Cardiac atrium fibroblast (primary cell): ENCODE results near the gene SNURF. TPM values are rescaled to one million over a fixed set of nuclear protein-coding genes. Genes with fewer than 3 reads are reported as not detected.

Experiments used
- total RNA-seq: library from RNA; depleted of rRNA; stranded (reverse); fragments of >200 nt; gene quantifications from 2 replicates; pipeline ENCODE4 v1.2.3, GENCODE V29; 2015

The SNURF gene
- total RNA-seq = 2.5 and 21.7 TPM in 2 replicates

GRCh38 chr15:24954783-24955530 lies at the start of gene SNURF, which contains the start of gene SNRPN:
SNURF (plus strand) TSS chr15:24954987; CDS start chr15:24955049, 62 bp downstream.
SNRPN (plus strand) TSS chr15:24954987; CDS start chr15:24974454, 19,467 bp downstream.

Other genes starting within 250 kb of the SNURF start
- gene SNRPN, start within 50 bp of the SNURF start, total RNA-seq = 82.3 and 85.4 TPM in 2 replicates